Large intestine (tissue), 3 donors: ENCODE data around the gene ONECUT1. TPM values are rescaled to one million over a fixed set of nuclear protein-coding genes. Genes with fewer than 3 reads are reported as not detected.

Experiments used
- DNase-seq, 2 donors: peaks; one replicate each; pipeline versions ENCODE4 v3.0.0 to v3.0.0-alpha.2; 2013
- H3K27ac ChIP-seq: one replicate; pipeline ENCODE4 v1.5.1; 2013; ENCODE audit warnings: low read length
- H3K27me3 ChIP-seq: 2 replicates; pipeline ENCODE4 v1.6.1; 2013; ENCODE audit warnings: low read length; ENCODE audit not compliant: control insufficient read depth, insufficient read depth
- H3K36me3 ChIP-seq: 2 replicates; pipeline ENCODE4 v1.6.1; 2013; ENCODE audit warnings: low read length; ENCODE audit not compliant: control insufficient read depth, insufficient read depth
- H3K4me1 ChIP-seq: one replicate; pipeline ENCODE4 v1.6.1; 2013; ENCODE audit warnings: low read length; ENCODE audit not compliant: control insufficient read depth, insufficient read depth
- H3K4me3 ChIP-seq: one replicate; pipeline ENCODE4 v1.5.1; 2013; ENCODE audit warnings: low read length
- H3K9me3 ChIP-seq: one replicate; pipeline ENCODE4 v1.6.1; 2013; ENCODE audit warnings: mild to moderate bottlenecking, low read depth, low read length, moderate library complexity; ENCODE audit not compliant: control insufficient read depth
- WGBS: methylation state at CpG from one replicate; pipeline ENCODE4 v1.1.5; 2013; ENCODE audit warnings: low lambda C conversion rate; ENCODE audit not compliant: insufficient coverage; 5-methylcytosine and 5-hydroxymethylcytosine counted together
- polyA plus RNA-seq: library from polyadenylated mRNA; unstranded; fragments of 120-200 nt; gene quantifications from one replicate; pipeline ENCODE4 v1.2.1, GENCODE V29; 2013

The ONECUT1 gene
- polyA plus RNA-seq, 1 donor, result not detected

GRCh38 chr15:52745326-52746161 lies 44.6 kb downstream of the ONECUT1 start:
- Histone ChIP-seq H3K27ac (no peak overlapping the region), H3K27me3 (no peaks in the 10 kb centered on the region), H3K9me3 (no peaks in the 10 kb centered on the region), H3K4me3 (no peak overlapping the region), H3K4me1 (no peaks in the 10 kb centered on the region), H3K36me3 (no peaks in the 10 kb centered on the region)
- WGBS, result 80% methylated on average over 1 of the region's 12 CpGs
- DNase-seq, result no peak

GRCh38 chr15:52738311-52738710 lies 51.8 kb downstream of the ONECUT1 start:
- no CpG with 5 or more reads among the region's 4 CpGs for WGBS
- DNase-seq, result no peak
- Histone ChIP-seq H3K36me3 (no peaks in the 10 kb centered on the region), H3K9me3 (no peaks in the 10 kb centered on the region), H3K4me3 (no peak overlapping the region), H3K27me3 (no peaks in the 10 kb centered on the region), H3K4me1 (no peaks in the 10 kb centered on the region), H3K27ac (no peak overlapping the region)

- Histone ChIP-seq H3K9me3 (no peaks in the 10 kb centered on the region), H3K36me3 (no peaks in the 10 kb centered on the region), H3K4me3 (no peak overlapping the region), H3K27me3 (no peaks in the 10 kb centered on the region), H3K4me1 (no peaks in the 10 kb centered on the region), H3K27ac (no peak overlapping the region)
- no peak for DNase-seq
- no CpG with 5 or more reads among the region's 3 CpGs for WGBS
Measured at GRCh38 chr15:52737720-52738119, 52.4 kb downstream of the ONECUT1 start.

- Histone ChIP-seq H3K27me3 (no peaks in the 10 kb centered on the region), H3K4me1 (no peaks in the 10 kb centered on the region), H3K36me3 (no peaks in the 10 kb centered on the region), H3K4me3 (no peak overlapping the region), H3K9me3 (no peaks in the 10 kb centered on the region), H3K27ac (no peak overlapping the region)
- 60% methylated on average over 1 of the region's 4 CpGs for WGBS
- peak; percentile 45 to 58 for DNase-seq
Measured at GRCh38 chr15:52735231-52736089, 54.7 kb downstream of the ONECUT1 start.

- WGBS, result no CpG with 5 or more reads among the region's 3 CpGs
- Histone ChIP-seq H3K4me1 (no peaks in the 10 kb centered on the region), H3K27ac (no peak overlapping the region), H3K36me3 (no peaks in the 10 kb centered on the region), H3K27me3 (no peaks in the 10 kb centered on the region), H3K9me3 (no peaks in the 10 kb centered on the region), H3K4me3 (no peak overlapping the region)
- DNase-seq, result no peak
Measured at GRCh38 chr15:52734329-52734728, 55.8 kb downstream of the ONECUT1 start.

GRCh38 chr15:52733696-52734255 lies 56.4 kb downstream of the ONECUT1 start:
- Histone ChIP-seq H3K4me1 (no peaks in the 10 kb centered on the region), H3K27ac (no peak overlapping the region), H3K27me3 (no peaks in the 10 kb centered on the region), H3K4me3 (no peak overlapping the region), H3K36me3 (no peaks in the 10 kb centered on the region), H3K9me3 (no peaks in the 10 kb centered on the region)
- DNase-seq, result no peak
- no CpG with 5 or more reads among the region's 1 CpG for WGBS

GRCh38 chr15:52733088-52733487 lies 57.0 kb downstream of the ONECUT1 start:
- H3K4me1 ChIP-seq, result no peaks in the 10 kb centered on the region
- no peak for DNase-seq
- H3K27me3 ChIP-seq, result no peaks in the 10 kb centered on the region
- H3K27ac ChIP-seq, result no peak overlapping the region
- no peaks in the 10 kb centered on the region for H3K36me3 ChIP-seq
- no peak overlapping the region for H3K4me3 ChIP-seq
- H3K9me3 ChIP-seq, result no peaks in the 10 kb centered on the region

GRCh38 chr15:52732551-52732950 lies 57.6 kb downstream of the ONECUT1 start:
- 89% methylated on average over 3 of the region's 3 CpGs for WGBS
- H3K27ac ChIP-seq, result no peak overlapping the region
- no peaks in the 10 kb centered on the region for H3K9me3 ChIP-seq
- H3K36me3 ChIP-seq, result no peaks in the 10 kb centered on the region
- H3K27me3 ChIP-seq, result no peaks in the 10 kb centered on the region
- H3K4me3 ChIP-seq, result no peak overlapping the region
- H3K4me1 ChIP-seq, result no peaks in the 10 kb centered on the region
- no peak for DNase-seq

GRCh38 chr15:52731732-52732470 lies 58.2 kb downstream of the ONECUT1 start:
- no peak overlapping the region for H3K4me3 ChIP-seq
- DNase-seq, result no peak
- H3K4me1 ChIP-seq, result no peaks in the 10 kb centered on the region
- no peak overlapping the region for H3K27ac ChIP-seq
- no peaks in the 10 kb centered on the region for H3K9me3 ChIP-seq
- no peaks in the 10 kb centered on the region for H3K27me3 ChIP-seq
- WGBS, result no CpG with 5 or more reads among the region's 2 CpGs
- no peaks in the 10 kb centered on the region for H3K36me3 ChIP-seq

GRCh38 chr15:52731004-52731403 lies 59.1 kb downstream of the ONECUT1 start:
- Histone ChIP-seq H3K4me1 (no peaks in the 10 kb centered on the region), H3K36me3 (no peaks in the 10 kb centered on the region), H3K27ac (no peak overlapping the region), H3K4me3 (no peak overlapping the region), H3K27me3 (no peaks in the 10 kb centered on the region), H3K9me3 (no peaks in the 10 kb centered on the region)
- no CpG with 5 or more reads among the region's 3 CpGs for WGBS
- no peak for DNase-seq
